IMR-90 (cell line): Measurements from ENCODE around the gene ARMC3. TPM values are rescaled to one million over a fixed set of nuclear protein-coding genes. Genes with fewer than 3 reads are reported as not detected.

Source experiments
- ATAC-seq: fragments of 200-7000 bp; cut with Tn5 transposase; 2 replicates; pipeline ENCODE4 v1.9.1; 2020; ENCODE audit warnings: low read depth, mild to moderate bottlenecking, moderate library complexity
- BruUV-seq: library from RNA; stranded (reverse); fragments of 400-500 nt; replicated peaks from 2 replicates; lab custom pipeline; 2021; lab: Mats Ljungman, UMichigan
- CTCF ChIA-PET: fragments of 300-600 bp; formaldehyde crosslinking; extraction: SDS; loops from one replicate; lab custom pipeline; 2021; ENCODE audit warnings: antibody characterized with exemption; lab: Yijun Ruan, JAX
- POLR2A ChIA-PET: fragments of 300-600 bp; sonication (Branson Sonifier 250); formaldehyde crosslinking; loops from one replicate; lab custom pipeline; 2022; ENCODE audit warnings: antibody characterized with exemption; ENCODE audit not compliant: unreplicated experiment; lab: Charles Lee
- DNase-seq: peaks from one replicate; pipeline ENCODE4 v3.0.0; 2013
- H2AFZ ChIP-seq: replicated peaks from 2 replicates; pipeline ENCODE3; 2013; ENCODE audit warnings: low read length, mild to moderate bottlenecking; ENCODE audit not compliant: poor library complexity
- H2AK5ac ChIP-seq: 2 replicates; pipeline ENCODE4 v1.6.1; 2013; ENCODE audit warnings: low read depth, low read length, inconsistent platforms
- H2AK9ac ChIP-seq: replicated peaks from 2 replicates; pipeline ENCODE3; 2013; ENCODE audit warnings: mild to moderate bottlenecking, low read depth, low read length, moderate library complexity; ENCODE audit not compliant: poor library complexity
- H2BK120ac ChIP-seq: 2 replicates; pipeline ENCODE4 v1.6.1; 2013; ENCODE audit warnings: low read depth, low read length, inconsistent platforms
- H2BK15ac ChIP-seq: 3 replicates; pipeline ENCODE4 v1.6.1; 2013; ENCODE audit warnings: low read depth, low read length, inconsistent platforms
- H2BK20ac ChIP-seq: 2 replicates; pipeline ENCODE4 v1.6.1; 2013; ENCODE audit warnings: low read depth, mild to moderate bottlenecking, inconsistent platforms, low read length, moderate library complexity
- H2BK5ac ChIP-seq: 2 replicates; pipeline ENCODE4 v1.6.1; 2013; ENCODE audit warnings: mild to moderate bottlenecking, low read depth, low read length, inconsistent platforms; ENCODE audit not compliant: poor library complexity, severe bottlenecking
- H3K14ac ChIP-seq: replicated peaks from 2 replicates; pipeline ENCODE4 v1.6.1; 2013; ENCODE audit warnings: low read depth, low read length, inconsistent platforms
- H3K18ac ChIP-seq: 2 replicates; pipeline ENCODE4 v1.6.1; 2013; ENCODE audit warnings: low read depth, low read length, control low read depth
- H3K23ac ChIP-seq: 2 replicates; pipeline ENCODE4 v1.6.1; 2013; ENCODE audit warnings: low read depth, low read length, inconsistent platforms
- H3K27ac ChIP-seq: 2 replicates; pipeline ENCODE4 v1.5.1; 2013; ENCODE audit warnings: mild to moderate bottlenecking, control low read depth, low read length; ENCODE audit not compliant: insufficient read depth
- H3K27me3 ChIP-seq: 2 replicates; pipeline ENCODE4 v1.6.1; 2013; ENCODE audit warnings: low read length; ENCODE audit not compliant: control insufficient read depth, insufficient read depth
- H3K36me3 ChIP-seq: 2 replicates; pipeline ENCODE4 v1.6.1; 2013; ENCODE audit warnings: low read length, mixed read lengths; ENCODE audit not compliant: control insufficient read depth, insufficient read depth
- H3K4ac ChIP-seq: 2 replicates; pipeline ENCODE4 v1.6.1; 2013; ENCODE audit warnings: low read depth, low read length, inconsistent platforms
- H3K4me1 ChIP-seq: 2 replicates; pipeline ENCODE4 v1.6.1; 2013; ENCODE audit warnings: low read length, mixed read lengths; ENCODE audit not compliant: control insufficient read depth, insufficient read depth
- H3K4me2 ChIP-seq: 2 replicates; pipeline ENCODE4 v1.6.1; 2013; ENCODE audit warnings: low read depth, mild to moderate bottlenecking, control low read depth, low read length, moderate library complexity
- H3K4me3 ChIP-seq: 2 replicates; pipeline ENCODE4 v1.5.1; 2013; ENCODE audit warnings: low read depth, mild to moderate bottlenecking, control low read depth, low read length, moderate library complexity; ENCODE audit not compliant: insufficient read depth
- H3K56ac ChIP-seq: 2 replicates; pipeline ENCODE4 v1.6.1; 2013; ENCODE audit warnings: low read length, inconsistent platforms; ENCODE audit not compliant: insufficient read depth; ENCODE audit errors: extremely low read depth
- H3K79me1 ChIP-seq, 2 experiments: 2 replicates each; pipeline ENCODE4 v1.6.1; 2013; ENCODE audit warnings: low read length in 2 of 2, inconsistent platforms in 1 of 2, low read depth in 1 of 2
- H3K9ac ChIP-seq: 2 replicates; pipeline ENCODE4 v1.6.1; 2013; ENCODE audit warnings: low read depth, low read length, control low read depth
- H3K9me1 ChIP-seq: 2 replicates; pipeline ENCODE4 v1.6.1; 2013; ENCODE audit warnings: low read length, inconsistent platforms; ENCODE audit not compliant: insufficient read depth
- H3K9me3 ChIP-seq: 2 replicates; pipeline ENCODE4 v1.6.1; 2013; ENCODE audit warnings: low read length; ENCODE audit not compliant: control insufficient read depth, insufficient read depth
- H4K20me1 ChIP-seq: 2 replicates; pipeline ENCODE4 v1.6.1; 2013; ENCODE audit warnings: low read length, inconsistent platforms; ENCODE audit not compliant: insufficient read depth
- H4K5ac ChIP-seq: 2 replicates; pipeline ENCODE4 v1.6.1; 2013; ENCODE audit warnings: mild to moderate bottlenecking, low read depth, low read length, control low read depth
- H4K8ac ChIP-seq, 2 experiments: 2 replicates each; pipeline ENCODE4 v1.6.1; 2013; ENCODE audit warnings: low read depth in 2 of 2, low read length in 2 of 2, control low read depth in 1 of 2, inconsistent platforms in 1 of 2
- H4K91ac ChIP-seq: 2 replicates; pipeline ENCODE4 v1.6.1; 2013; ENCODE audit warnings: low read depth, low read length, inconsistent platforms; ENCODE audit not compliant: insufficient read depth
- FOS ChIP-seq: fragments of 150-350 bp; IDR thresholded peaks from 2 replicates; pipeline ENCODE4 v1.6.1; 2016; ENCODE audit warnings: low read depth, low read length
- MXI1 ChIP-seq: IDR thresholded peaks from 2 replicates; pipeline ENCODE4 v1.6.1; 2012; ENCODE audit warnings: low read depth, mild to moderate bottlenecking, low read length, moderate library complexity, borderline replicate concordance
- RAD21 ChIP-seq: IDR thresholded peaks from 2 replicates; pipeline ENCODE4 v1.6.1; 2012; ENCODE audit warnings: low read length, improper control_type of control experiment
- SMC3 ChIP-seq: fragments of 150-350 bp; IDR thresholded peaks from 2 replicates; pipeline ENCODE4 v1.6.1; 2016; ENCODE audit warnings: low read depth, mild to moderate bottlenecking, antibody characterized with exemption, low read length, moderate library complexity
- WGBS, 2 experiments: methylation state at CpG; one replicate each; pipeline versions ENCODE4 v1.1.5 to v1.1.7; 2013; ENCODE audit warnings: missing lambda C conversion rate in 2 of 2; ENCODE audit not compliant: insufficient read length in 1 of 2; ENCODE audit errors: extremely low coverage in 2 of 2; 5-methylcytosine and 5-hydroxymethylcytosine counted together
- dilution Hi-C: fragments of 300-500 bp; cut with HindIII; formaldehyde crosslinking; loops from one replicate; pipeline ENCODE4 v1.14.3; 2018; ENCODE audit warnings: low sequenced_read_pairs; ENCODE audit not compliant: unreplicated experiment
- in situ Hi-C: fragments of 300-500 bp; cut with MboI; formaldehyde crosslinking; loops from 3 replicates; pipeline ENCODE4 v1.14.3; 2019; ENCODE audit warnings: low sequenced_read_pairs, inconsistent platforms, mixed read lengths
- intact Hi-C: fragments of 100-400 bp; cut with micrococcal nuclease; formaldehyde crosslinking; loops from 2 replicates; pipeline ENCODE4 v1.10.0; 2022
- polyA plus RNA-seq, 3 experiments: library from polyadenylated mRNA; depleted of rRNA; stranded (reverse); fragments of >200 nt; gene quantifications; 2 replicates each; pipeline ENCODE4 v1.2.3, GENCODE V29; 2012; ENCODE audit warnings: low replicate concordance in 1 of 3
- total RNA-seq: library from RNA; depleted of rRNA; stranded (reverse); fragments of >200 nt; gene quantifications from 2 replicates; pipeline ENCODE4 v1.2.3, GENCODE V29; 2012
- TF ChIP-seq, protein P1 (sequence below): conservative IDR thresholded peaks from 2 replicates; pipeline ENCODE4 v1.5.1; 2012; ENCODE audit warnings: mild to moderate bottlenecking, low read depth, low read length, improper control_type of control experiment

Gene ARMC3
- total and polyA plus RNA-seq, 2 of the 4 experiments (the other 2 are of a cell fraction), result not detected

DNA sequence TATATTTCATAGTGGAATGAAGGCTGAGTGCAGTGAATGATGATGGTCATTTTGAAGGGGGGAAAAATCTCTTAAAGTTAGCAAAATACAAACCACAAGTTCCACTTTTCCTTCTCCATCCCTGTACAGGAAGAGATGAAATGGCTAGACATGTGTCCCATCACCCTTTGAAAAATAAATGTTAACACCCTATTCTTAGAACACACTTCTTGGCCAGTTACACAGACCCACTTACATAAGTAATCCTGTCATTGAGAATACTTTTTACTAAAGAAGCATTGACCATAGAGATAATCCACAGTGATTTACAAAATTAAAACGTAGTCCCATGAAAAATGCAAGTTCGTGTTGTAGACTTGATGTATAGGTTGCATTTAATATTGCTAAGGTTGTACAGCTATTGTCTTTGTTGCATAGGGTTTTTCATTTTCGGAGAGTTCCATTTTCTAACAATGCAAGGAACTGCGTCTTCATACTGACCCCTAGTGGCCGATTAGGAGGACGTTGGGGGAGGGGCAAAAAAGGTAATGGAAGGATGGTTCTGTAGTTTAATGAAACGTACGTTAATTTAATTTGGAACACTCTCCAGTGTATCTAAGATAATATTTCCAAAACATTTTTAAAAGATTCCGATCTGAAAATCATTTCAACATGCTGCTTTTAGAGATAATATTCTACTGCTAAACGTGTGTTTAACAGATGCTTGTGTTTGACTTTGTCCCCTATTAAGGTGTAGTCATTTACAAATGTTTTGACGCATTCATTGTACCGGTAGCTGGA lies 60.9 kb downstream of the ARMC3 start:
- no peaks in the 10 kb centered on the region for H3K9me3 ChIP-seq
- POLR2A ChIA-PET, result no interaction called here
- H2AK5ac ChIP-seq, result no peak overlapping the region
- no peak overlapping the region for H4K5ac ChIP-seq
- H3K56ac ChIP-seq, result no peak overlapping the region
- no peaks in the 10 kb centered on the region for H3K79me1 ChIP-seq
- no peaks in the 10 kb centered on the region for H3K36me3 ChIP-seq
- TF ChIP-seq FOS, result no peak
- peak; percentile 92 for TF ChIP-seq SMC3
- TF ChIP-seq, protein P1, sequence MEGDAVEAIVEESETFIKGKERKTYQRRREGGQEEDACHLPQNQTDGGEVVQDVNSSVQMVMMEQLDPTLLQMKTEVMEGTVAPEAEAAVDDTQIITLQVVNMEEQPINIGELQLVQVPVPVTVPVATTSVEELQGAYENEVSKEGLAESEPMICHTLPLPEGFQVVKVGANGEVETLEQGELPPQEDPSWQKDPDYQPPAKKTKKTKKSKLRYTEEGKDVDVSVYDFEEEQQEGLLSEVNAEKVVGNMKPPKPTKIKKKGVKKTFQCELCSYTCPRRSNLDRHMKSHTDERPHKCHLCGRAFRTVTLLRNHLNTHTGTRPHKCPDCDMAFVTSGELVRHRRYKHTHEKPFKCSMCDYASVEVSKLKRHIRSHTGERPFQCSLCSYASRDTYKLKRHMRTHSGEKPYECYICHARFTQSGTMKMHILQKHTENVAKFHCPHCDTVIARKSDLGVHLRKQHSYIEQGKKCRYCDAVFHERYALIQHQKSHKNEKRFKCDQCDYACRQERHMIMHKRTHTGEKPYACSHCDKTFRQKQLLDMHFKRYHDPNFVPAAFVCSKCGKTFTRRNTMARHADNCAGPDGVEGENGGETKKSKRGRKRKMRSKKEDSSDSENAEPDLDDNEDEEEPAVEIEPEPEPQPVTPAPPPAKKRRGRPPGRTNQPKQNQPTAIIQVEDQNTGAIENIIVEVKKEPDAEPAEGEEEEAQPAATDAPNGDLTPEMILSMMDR, result peak; percentile 98
- no peak for TF ChIP-seq MXI1
- peak; percentile 98 for TF ChIP-seq RAD21
- no peak overlapping the region for H3K27ac ChIP-seq
- H2BK5ac ChIP-seq, result no peak overlapping the region
- H3K4me2 ChIP-seq, result no peak overlapping the region
- no TSS peak for BruUV-seq
- H2BK20ac ChIP-seq, result no peak overlapping the region
- no CpG with 5 or more reads among the region's 12 CpGs for WGBS, 2 experiments
- no peak overlapping the region for H4K91ac ChIP-seq
- peaks cover 22% of the 10 kb centered on the region for H3K27me3 ChIP-seq
- intact Hi-C loops (loop anchor here (1.0 to 5.0 kb wide), 8 partner anchors 414 to 1911 kb away; no protein-coding TSS in a partner anchor), in situ Hi-C loops (loop anchor here (10.0 to 25.0 kb wide), 2 partner anchors 414 to 1501 kb away; no protein-coding TSS in a partner anchor), dilution Hi-C loops (no loop called here)
- no peak overlapping the region for H3K4ac ChIP-seq
- H3K9ac ChIP-seq, result no peak overlapping the region
- H2BK15ac ChIP-seq, result no peak overlapping the region
- no peak overlapping the region for H3K14ac ChIP-seq
- no peak overlapping the region for H3K4me3 ChIP-seq
- no peak overlapping the region for H4K8ac ChIP-seq
- no peak overlapping the region for H2AFZ ChIP-seq
- ATAC-seq (peak; percentile 79), DNase-seq (peak; percentile 47)
- H3K18ac ChIP-seq, result no peak overlapping the region
- no peak overlapping the region for H3K23ac ChIP-seq
- H2BK120ac ChIP-seq, result no peak overlapping the region
- H3K4me1 ChIP-seq, result no peaks in the 10 kb centered on the region
- H3K9me1 ChIP-seq, result no peaks in the 10 kb centered on the region
- H4K20me1 ChIP-seq, result no peaks in the 10 kb centered on the region
- CTCF ChIA-PET, result interaction anchor here (0.6 to 1.6 kb wide), 14 partner anchors 15 to 1448 kb away, joined by 3 to 10 read pairs (median 5); partner anchors contain the start of gene DNAJC1
- no peak overlapping the region for H2AK9ac ChIP-seq
